ENCODE data around the gene SOCS4. TPM values are rescaled to one million over a fixed set of nuclear protein-coding genes. Genes with fewer than 3 reads are reported as not detected.

SOCS4 gene
- total RNA-seq, 1 donor from 2014 or later, result 23.7 TPM

DNA sequence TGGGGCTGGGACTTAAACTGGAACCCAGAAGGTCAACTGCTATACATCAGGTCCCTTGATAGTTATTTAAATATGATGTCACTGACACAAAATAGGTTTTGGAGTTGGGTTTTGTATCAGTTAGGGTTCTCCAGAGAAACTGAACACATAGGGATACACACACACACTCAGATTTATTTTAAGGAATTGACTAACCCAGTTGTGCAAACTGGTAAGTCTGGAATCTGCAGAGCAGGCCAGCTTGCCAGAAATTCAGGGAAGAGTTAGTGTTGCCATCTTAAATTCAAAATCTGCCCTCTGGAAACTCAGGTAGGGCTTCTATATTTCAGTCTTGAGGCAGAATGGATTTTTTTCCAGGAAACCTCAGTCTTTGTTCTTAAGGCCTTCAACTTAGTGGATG is 61.3 kb downstream of the SOCS4 start:
- Mint-ChIP-seq H3K36me3 (ENCODE audit: insufficient read depth) (no peaks in the 10 kb centered on the region), H3K4me1 (ENCODE audit: low read depth) (peaks cover 13% of the 10 kb centered on the region), H3K9me3 (ENCODE audit: low read depth) (no peaks in the 10 kb centered on the region), H3K4me3 (ENCODE audit: low read depth) (no peak overlapping the region), H3K27ac (no peak overlapping the region), H3K27me3 (no peaks in the 10 kb centered on the region)
- no peak for DNase-seq (ENCODE audit: low spot score, unreplicated experiment)
- TF ChIP-seq, protein P1, sequence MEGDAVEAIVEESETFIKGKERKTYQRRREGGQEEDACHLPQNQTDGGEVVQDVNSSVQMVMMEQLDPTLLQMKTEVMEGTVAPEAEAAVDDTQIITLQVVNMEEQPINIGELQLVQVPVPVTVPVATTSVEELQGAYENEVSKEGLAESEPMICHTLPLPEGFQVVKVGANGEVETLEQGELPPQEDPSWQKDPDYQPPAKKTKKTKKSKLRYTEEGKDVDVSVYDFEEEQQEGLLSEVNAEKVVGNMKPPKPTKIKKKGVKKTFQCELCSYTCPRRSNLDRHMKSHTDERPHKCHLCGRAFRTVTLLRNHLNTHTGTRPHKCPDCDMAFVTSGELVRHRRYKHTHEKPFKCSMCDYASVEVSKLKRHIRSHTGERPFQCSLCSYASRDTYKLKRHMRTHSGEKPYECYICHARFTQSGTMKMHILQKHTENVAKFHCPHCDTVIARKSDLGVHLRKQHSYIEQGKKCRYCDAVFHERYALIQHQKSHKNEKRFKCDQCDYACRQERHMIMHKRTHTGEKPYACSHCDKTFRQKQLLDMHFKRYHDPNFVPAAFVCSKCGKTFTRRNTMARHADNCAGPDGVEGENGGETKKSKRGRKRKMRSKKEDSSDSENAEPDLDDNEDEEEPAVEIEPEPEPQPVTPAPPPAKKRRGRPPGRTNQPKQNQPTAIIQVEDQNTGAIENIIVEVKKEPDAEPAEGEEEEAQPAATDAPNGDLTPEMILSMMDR (IDR thresholded peaks at IDR 0.05; ENCODE audit: unreplicated experiment), result no peak

DNA sequence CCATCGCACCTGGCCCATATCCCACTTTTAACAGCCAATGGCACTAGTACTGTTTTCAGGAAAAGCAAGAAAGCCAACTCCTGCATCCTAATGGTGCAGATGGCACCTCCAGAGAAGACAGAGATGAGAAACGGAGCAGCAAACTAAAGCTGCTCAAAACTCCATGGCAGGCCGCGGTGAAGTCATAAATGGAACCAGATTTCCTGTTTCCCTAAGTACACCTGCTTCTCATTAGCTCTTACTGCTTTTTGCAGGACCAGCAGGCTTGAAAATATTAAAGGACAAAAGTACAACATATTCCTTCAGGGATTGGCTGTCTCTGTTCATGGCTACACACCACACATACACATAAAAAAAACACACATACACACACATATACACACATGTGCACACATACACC is 65.3 kb downstream of the SOCS4 start:
- Mint-ChIP-seq H3K4me3 (ENCODE audit: low read depth) (no peak overlapping the region), H3K27me3 (no peaks in the 10 kb centered on the region), H3K27ac (no peak overlapping the region), H3K36me3 (ENCODE audit: insufficient read depth) (no peaks in the 10 kb centered on the region), H3K4me1 (ENCODE audit: low read depth) (peaks cover 2% of the 10 kb centered on the region), H3K9me3 (ENCODE audit: low read depth) (no peaks in the 10 kb centered on the region)
- TF ChIP-seq, protein P1 (IDR thresholded peaks at IDR 0.05; ENCODE audit: unreplicated experiment), result no peak
- no peak for DNase-seq (ENCODE audit: low spot score, unreplicated experiment)

DNA sequence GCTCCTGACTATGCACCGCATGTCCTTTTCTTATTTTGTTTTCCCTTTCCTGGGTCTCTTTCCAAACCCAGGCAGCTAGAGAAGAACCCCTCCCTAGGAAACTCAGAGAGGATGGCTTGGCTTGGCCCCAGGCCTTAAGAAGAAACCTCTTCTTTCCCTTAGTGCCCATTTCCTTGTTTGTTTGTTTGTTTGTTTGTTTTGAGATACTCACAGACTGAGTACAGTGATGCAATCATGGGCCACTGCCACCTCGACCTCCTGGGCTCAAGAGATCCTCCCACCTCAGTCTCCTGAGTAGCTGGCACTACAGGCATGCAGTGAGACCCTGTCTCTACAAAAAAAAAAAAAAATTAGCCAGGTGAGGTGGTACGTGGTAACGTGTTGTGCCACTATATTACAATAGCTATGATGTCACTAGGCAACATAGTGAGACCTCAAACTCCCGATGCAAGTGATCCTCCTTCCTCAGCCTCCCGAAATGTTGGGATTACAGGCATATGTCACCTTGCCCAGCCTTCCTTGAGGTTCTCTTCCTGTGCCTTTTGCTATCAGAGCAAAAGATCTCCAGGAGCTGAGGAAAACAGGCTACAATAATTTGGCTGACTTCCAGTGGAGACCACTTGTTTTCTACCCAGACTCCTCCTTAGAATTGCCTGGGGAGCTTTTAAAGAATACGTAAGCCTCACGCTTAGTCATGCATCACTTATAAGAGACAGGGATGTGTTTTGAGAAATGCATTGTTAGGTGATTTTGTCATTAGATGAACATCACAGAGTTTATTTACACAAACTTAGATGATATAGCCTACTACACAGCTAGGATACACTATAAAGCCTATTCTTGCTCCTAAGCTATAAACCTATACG is 67.5 kb downstream of the SOCS4 start:
- Mint-ChIP-seq H3K4me1 (ENCODE audit: low read depth) (peaks cover 2% of the 10 kb centered on the region), H3K9me3 (ENCODE audit: low read depth) (no peaks in the 10 kb centered on the region), H3K27me3 (no peaks in the 10 kb centered on the region), H3K36me3 (ENCODE audit: insufficient read depth) (no peaks in the 10 kb centered on the region), H3K4me3 (ENCODE audit: low read depth) (no peak overlapping the region), H3K27ac (no peak overlapping the region)
- DNase-seq (ENCODE audit: low spot score, unreplicated experiment), result no peak
- TF ChIP-seq, protein P1 (IDR thresholded peaks at IDR 0.05; ENCODE audit: unreplicated experiment), result no peak

DNA sequence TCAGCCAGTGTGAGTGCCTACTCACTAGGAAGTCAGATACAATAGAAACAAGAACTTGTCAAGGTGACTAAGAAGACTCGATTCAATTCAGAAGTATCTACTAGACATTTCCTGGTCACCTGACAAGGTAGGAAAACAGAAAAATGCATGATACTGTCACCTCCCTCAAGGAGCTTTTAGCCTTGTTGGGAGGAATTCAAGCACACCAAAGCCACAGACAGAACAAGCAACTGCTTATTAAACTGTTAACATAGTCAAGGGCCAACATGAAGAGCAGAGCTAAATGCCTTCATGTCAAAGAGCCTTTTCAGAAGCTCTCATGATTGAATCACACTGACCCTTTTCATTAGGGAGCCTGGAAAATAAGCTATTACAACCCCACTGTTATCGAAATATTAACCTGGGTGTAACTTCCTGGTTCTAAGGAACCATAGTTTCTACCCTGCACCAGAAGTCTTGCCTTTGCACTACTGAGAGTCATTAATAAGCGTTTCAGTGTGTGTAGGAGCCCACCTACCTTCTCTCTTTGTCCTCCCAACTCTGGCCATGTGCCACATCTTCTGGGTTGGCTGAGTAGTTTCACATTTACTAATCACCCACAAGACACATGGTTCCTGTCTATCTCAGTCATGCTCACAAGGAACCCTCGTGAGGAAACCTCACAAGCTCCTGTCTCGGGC is 71.0 kb downstream of the SOCS4 start:
- Mint-ChIP-seq H3K9me3 (ENCODE audit: low read depth) (no peaks in the 10 kb centered on the region), H3K27me3 (no peaks in the 10 kb centered on the region), H3K27ac (no peak overlapping the region), H3K4me1 (ENCODE audit: low read depth) (peaks cover 12% of the 10 kb centered on the region), H3K4me3 (ENCODE audit: low read depth) (no peak overlapping the region), H3K36me3 (ENCODE audit: insufficient read depth) (no peaks in the 10 kb centered on the region)
- TF ChIP-seq, protein P1 (IDR thresholded peaks at IDR 0.05; ENCODE audit: unreplicated experiment), result no peak
- DNase-seq (ENCODE audit: low spot score, unreplicated experiment), result no peak

DNA sequence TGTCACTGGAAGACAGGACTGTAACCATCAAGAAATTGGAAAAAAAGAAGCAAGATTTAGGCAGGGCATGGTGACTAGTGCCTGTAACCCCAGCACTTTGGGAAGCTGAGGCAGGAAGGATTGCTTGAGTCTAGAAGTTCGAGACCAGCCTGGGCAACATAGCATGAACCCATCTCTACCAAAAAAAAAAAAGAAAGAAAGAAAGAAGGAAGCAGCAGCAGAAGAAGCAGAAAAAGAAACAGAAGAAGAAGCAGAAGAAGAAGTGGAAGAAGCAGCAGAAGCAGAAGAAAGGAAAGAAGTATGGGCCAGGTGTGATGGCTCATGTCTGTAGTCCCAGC is 71.5 kb downstream of the SOCS4 start:
- no peaks in the 10 kb centered on the region for H3K27me3 Mint-ChIP-seq
- TF ChIP-seq, protein P1 (IDR thresholded peaks at IDR 0.05; ENCODE audit: unreplicated experiment), result no peak
- H3K9me3 Mint-ChIP-seq (ENCODE audit: low read depth), result no peaks in the 10 kb centered on the region
- H3K4me3 Mint-ChIP-seq (ENCODE audit: low read depth), result no peak overlapping the region
- H3K4me1 Mint-ChIP-seq (ENCODE audit: low read depth), result peaks cover 17% of the 10 kb centered on the region
- no peaks in the 10 kb centered on the region for H3K36me3 Mint-ChIP-seq (ENCODE audit: insufficient read depth)
- H3K27ac Mint-ChIP-seq, result no peak overlapping the region
- no peak for DNase-seq (ENCODE audit: low spot score, unreplicated experiment)

Other genes starting within 250 kb of the SOCS4 start
- gene GCH1, start 124.4 kb upstream of the SOCS4 start, total RNA-seq, result 33.4 and 35.4 TPM in 2 replicates
- gene WDHD1, start 137 bp upstream of the SOCS4 start, total RNA-seq, result 30.9 and 31.4 TPM in 2 replicates
- 139 and 140 TPM in 2 replicates for gene MAPK1IP1L, start 24.4 kb downstream of the SOCS4 start, total RNA-seq
- 27.0 and 49.3 TPM in 2 replicates for gene LGALS3, start 102.0 kb downstream of the SOCS4 start, total RNA-seq
- 31.2 and 32.9 TPM in 2 replicates for gene DLGAP5, start 164.3 kb downstream of the SOCS4 start, total RNA-seq
- gene FBXO34, start 244.2 kb downstream of the SOCS4 start, total RNA-seq, result 32.1 and 32.4 TPM in 2 replicates